Activated naive CD4-positive, alpha-beta T cell treated with anti-CD3 and anti-CD28 coated beads, Interleukin-2, amount 50 U/mL, for 24 hours (primary cell): ENCODE results near the gene DNAJB6.

Experiments used
- H3K27ac Mint-ChIP-seq: one replicate; pipeline ENCODE4 v1.8.0; 2021; ENCODE audit warnings: mild to moderate bottlenecking, mixed read lengths
- H3K27me3 Mint-ChIP-seq: one replicate; pipeline ENCODE4 v1.8.0; 2021; ENCODE audit warnings: mixed read lengths
- H3K36me3 Mint-ChIP-seq: one replicate; pipeline ENCODE4 v1.8.0; 2021; ENCODE audit warnings: mixed read lengths
- H3K4me1 Mint-ChIP-seq: one replicate; pipeline ENCODE4 v1.8.0; 2021; ENCODE audit warnings: mixed read lengths
- H3K4me3 Mint-ChIP-seq: one replicate; pipeline ENCODE4 v1.8.0; 2021; ENCODE audit warnings: mild to moderate bottlenecking, mixed read lengths
- H3K9me3 Mint-ChIP-seq: one replicate; pipeline ENCODE4 v1.8.0; 2021; ENCODE audit warnings: mixed read lengths

DNAJB6 gene

DNA sequence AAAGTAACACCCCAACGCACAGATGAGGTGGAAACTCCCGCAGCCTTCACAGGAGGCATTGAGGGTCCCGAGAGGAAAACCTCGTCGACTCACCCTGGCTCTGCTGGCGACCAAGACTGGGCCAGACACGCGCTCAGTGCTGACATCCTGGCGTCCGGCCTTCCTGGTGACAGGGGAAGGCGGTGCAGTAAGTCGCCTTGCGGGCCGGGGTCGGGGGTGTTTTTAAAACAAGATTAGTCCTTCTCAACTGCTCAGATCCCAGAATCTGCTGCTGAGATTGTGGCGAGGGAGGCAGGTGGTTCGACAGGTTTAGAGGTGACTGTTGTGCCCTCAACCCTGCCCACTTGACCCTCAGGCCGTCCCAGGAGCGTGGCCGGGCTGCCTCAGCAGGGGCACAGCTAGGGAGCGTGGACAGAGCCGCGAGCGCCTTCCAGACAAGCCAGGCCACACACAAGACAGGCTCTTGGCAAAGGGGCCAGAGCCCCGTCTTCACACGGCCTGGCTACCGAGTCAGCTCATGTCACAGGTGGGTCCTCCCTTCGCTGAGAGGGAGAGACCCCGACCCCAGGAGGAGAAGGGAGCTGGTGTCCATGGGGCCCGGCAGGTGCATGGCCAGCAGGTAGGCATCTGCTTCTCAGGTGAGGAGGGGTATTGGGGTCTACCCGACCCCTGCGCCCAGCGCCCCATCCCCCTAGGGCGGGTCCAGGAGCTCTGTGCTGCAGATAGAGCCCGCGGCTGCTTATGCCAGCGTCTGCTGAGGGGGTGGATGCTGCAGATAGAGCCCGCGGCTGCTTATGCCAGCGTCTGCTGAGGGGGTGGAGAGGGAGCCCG is 81.6 kb downstream of the DNAJB6 start:
- Mint-ChIP-seq H3K4me1 (no peaks in the 10 kb centered on the region), H3K27ac (no peak overlapping the region), H3K9me3 (no peaks in the 10 kb centered on the region), H3K4me3 (no peak overlapping the region), H3K36me3 (peaks cover 5% of the 10 kb centered on the region), H3K27me3 (no peaks in the 10 kb centered on the region)

DNA sequence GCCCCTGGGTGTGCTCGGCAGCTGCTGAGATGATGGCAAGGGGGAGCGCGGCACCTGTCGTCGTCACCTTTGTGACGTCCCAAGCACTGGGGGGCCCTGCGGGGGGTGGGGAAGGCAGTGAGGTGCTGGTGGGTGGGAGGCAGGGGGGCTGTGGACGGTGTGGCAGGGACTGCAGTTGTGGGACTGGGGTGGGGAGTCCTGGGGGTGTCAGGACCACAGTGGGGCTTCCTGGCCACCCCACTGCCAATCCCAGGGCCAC is 82.2 kb downstream of the DNAJB6 start:
- Mint-ChIP-seq H3K36me3 (peaks cover 5% of the 10 kb centered on the region), H3K4me1 (no peaks in the 10 kb centered on the region), H3K9me3 (no peaks in the 10 kb centered on the region), H3K27me3 (no peaks in the 10 kb centered on the region), H3K27ac (no peak overlapping the region), H3K4me3 (no peak overlapping the region)

DNA sequence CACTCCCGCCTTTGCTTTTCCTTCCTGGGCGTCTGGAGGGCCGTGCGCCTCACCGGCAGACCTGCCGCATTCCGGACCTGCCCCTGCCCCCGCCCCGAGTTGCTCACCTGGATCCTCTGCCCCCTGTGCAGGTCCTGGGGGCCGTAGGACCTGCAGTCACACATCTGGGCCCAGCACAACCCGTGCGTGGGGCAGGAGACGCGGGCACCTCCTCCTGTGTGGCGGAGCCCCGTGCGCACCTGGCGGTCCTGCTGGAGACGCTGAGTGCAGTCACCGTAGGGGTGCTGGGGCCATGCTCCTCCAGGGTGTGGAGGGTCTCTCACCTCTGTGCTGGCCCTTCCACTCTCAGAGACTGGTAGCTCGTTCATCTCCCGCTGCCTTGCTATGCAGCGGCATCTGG is 85.5 kb downstream of the DNAJB6 start:
- H3K36me3 Mint-ChIP-seq: no peaks in the 10 kb centered on the region
- H3K27me3 Mint-ChIP-seq: no peaks in the 10 kb centered on the region
- no peaks in the 10 kb centered on the region for H3K9me3 Mint-ChIP-seq
- no peak overlapping the region for H3K27ac Mint-ChIP-seq
- H3K4me1 Mint-ChIP-seq: no peaks in the 10 kb centered on the region
- no peak overlapping the region for H3K4me3 Mint-ChIP-seq

DNA sequence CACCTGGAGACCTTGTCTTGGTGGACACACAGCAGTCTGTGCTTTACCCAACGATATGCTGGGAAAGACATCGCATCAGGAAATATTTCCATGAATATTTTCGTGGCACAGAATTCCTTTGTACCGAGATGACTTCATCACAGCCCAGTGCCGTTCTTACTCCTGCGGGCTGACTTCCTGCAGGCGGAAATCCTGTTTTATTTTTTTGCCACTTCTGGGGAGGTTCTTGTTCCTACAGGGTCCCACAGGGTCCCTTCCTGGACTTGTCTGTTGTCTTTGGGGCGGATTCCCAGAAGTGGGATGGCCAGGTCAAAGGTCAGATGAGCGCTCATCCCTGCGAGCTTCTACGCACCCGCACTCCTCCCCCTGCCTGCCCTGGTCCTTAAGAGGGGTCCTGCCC is 86.5 kb downstream of the DNAJB6 start:
- no peaks in the 10 kb centered on the region for H3K9me3 Mint-ChIP-seq
- H3K4me1 Mint-ChIP-seq: no peaks in the 10 kb centered on the region
- H3K27ac Mint-ChIP-seq: no peak overlapping the region
- H3K36me3 Mint-ChIP-seq: no peaks in the 10 kb centered on the region
- no peak overlapping the region for H3K4me3 Mint-ChIP-seq
- no peaks in the 10 kb centered on the region for H3K27me3 Mint-ChIP-seq

DNA sequence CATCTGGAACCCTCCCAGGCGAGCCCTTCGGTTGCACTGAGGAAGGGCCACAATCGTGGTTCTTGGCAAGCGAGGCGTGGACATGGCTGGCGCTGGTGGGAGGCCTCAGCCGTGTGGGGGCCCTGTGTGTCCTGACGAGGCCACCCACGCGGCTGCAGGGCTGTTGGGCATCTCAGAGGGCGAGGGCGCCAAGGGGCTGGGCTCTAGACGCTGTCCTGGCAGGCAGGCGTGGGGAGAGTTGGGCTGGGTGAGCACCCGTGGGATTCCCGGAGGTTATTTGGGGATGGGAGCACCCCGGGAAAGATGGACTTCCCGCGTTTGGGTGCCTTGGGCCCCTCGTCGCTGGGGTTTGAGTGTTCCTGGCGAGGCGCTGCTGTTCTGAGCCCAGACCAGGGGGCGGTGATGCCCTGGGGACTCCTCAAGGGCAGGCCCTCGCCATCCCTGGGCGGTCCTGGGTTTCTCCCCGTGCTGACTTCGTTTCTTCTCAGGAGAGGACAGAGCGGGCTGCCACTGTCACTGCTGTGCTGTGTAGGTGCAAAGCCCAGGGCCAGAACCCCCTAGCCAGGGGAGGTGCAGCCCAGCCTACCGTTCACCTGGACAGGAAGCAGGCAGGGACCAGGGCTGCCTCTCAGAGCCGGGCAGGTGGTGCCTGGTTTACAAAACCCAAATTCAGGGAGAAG is 87.2 kb downstream of the DNAJB6 start:
- H3K27me3 Mint-ChIP-seq: no peaks in the 10 kb centered on the region
- no peaks in the 10 kb centered on the region for H3K36me3 Mint-ChIP-seq
- no peak overlapping the region for H3K27ac Mint-ChIP-seq
- H3K4me1 Mint-ChIP-seq: no peaks in the 10 kb centered on the region
- no peaks in the 10 kb centered on the region for H3K9me3 Mint-ChIP-seq
- no peak overlapping the region for H3K4me3 Mint-ChIP-seq

DNA sequence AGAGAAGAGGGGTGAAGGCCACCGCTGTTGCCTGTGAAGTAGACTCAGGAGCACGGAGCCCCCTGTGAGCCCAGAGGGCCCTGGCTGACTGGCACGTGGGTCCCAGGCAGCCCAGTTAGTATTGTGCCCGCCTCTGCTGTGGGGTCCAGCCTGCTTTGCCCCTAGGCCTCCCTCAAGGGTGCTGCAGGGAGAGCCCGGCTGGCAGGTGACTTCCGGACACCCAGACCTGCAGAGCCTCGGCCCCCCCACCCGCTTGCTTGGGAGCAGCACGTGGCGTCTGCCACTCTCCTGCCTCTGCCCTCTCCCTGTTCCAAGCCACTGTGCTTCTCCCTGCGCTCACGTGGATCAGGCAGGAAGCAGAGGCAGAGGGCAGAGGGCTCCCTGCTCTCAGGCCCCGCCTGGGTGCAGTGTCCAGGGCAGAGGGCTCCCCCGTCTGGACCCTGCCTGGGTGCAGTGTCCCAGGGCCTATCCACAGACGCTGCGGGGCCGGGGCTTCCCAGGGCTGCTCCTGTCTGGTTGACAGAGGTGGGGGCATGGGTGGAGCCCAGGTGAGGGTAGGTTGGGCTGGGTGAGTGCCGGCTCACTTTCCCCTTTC is 88.4 kb downstream of the DNAJB6 start:
- no peaks in the 10 kb centered on the region for H3K27me3 Mint-ChIP-seq
- H3K4me3 Mint-ChIP-seq: no peak overlapping the region
- no peak overlapping the region for H3K27ac Mint-ChIP-seq
- H3K9me3 Mint-ChIP-seq: no peaks in the 10 kb centered on the region
- no peaks in the 10 kb centered on the region for H3K4me1 Mint-ChIP-seq
- no peaks in the 10 kb centered on the region for H3K36me3 Mint-ChIP-seq

DNA sequence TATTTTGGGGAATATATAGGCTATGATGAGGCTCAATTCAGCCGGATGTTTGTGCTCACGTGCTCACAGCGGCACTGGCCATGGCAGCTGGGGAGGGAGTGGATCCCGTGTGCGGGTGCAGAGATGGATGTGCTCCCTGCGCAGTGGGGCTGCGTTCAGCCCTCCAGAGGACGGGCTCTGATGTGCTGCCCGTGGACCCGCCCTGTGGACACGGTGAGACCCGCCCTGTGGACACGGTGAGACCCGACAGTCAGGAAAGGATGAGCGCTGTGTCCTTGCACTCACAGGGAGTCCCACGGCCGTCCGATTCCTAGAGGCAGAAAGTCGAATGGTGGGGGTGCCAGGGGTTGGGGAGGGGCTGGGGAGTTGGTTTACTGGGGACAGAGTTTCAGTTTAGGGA is 89.0 kb downstream of the DNAJB6 start:
- no peak overlapping the region for H3K4me3 Mint-ChIP-seq

DNA sequence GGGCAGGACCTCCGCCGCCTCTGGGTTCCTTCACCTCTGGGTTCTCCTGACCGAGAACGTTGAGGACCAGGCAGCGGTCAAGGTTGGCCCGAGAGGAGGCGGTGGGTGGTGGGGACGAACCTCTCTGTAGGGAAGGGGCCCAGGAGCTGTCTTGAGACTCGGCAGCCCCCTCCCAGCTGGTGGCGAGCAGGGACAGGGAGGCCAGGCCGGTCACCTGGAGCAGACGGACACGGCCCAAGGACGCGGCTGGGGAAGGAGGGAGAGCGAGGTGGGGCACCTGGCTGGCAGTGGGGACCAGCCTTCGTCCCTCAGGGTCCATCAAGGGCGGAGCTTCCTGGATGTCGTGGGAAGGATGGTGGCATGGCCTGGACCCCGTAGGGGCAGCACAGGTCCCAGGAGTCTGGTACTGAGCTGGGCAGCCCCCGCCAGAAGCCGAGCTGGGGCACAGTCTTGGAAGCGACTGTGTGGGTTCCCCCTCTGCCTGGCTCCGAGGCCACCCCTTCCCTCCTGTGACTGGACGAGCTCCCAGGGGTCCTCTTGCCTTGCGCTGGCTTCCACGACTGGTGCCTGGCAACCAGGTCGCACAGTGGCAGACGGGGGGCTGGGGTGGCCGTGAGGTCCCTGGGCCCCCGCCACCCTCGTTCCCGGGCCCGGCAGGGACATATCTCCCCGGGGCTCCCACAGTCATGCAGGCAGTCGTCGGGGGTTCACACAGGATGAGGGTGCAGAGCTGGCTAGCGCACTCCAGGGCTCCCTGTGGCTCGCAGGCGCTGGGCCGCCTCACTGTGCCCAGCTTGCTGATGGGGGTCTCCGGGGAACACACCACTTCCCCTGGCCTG is 89.9 kb downstream of the DNAJB6 start:
- Mint-ChIP-seq H3K36me3 (no peaks in the 10 kb centered on the region), H3K4me1 (no peaks in the 10 kb centered on the region), H3K9me3 (no peaks in the 10 kb centered on the region), H3K27ac (no peak overlapping the region), H3K4me3 (no peak overlapping the region), H3K27me3 (no peaks in the 10 kb centered on the region)

More for the DNA sequence above, 89.0 kb downstream of the DNAJB6 start:
- no peaks in the 10 kb centered on the region for H3K27me3 Mint-ChIP-seq
- H3K27ac Mint-ChIP-seq: no peak overlapping the region
- H3K9me3 Mint-ChIP-seq: no peaks in the 10 kb centered on the region
- no peaks in the 10 kb centered on the region for H3K36me3 Mint-ChIP-seq
- no peaks in the 10 kb centered on the region for H3K4me1 Mint-ChIP-seq

DNA sequence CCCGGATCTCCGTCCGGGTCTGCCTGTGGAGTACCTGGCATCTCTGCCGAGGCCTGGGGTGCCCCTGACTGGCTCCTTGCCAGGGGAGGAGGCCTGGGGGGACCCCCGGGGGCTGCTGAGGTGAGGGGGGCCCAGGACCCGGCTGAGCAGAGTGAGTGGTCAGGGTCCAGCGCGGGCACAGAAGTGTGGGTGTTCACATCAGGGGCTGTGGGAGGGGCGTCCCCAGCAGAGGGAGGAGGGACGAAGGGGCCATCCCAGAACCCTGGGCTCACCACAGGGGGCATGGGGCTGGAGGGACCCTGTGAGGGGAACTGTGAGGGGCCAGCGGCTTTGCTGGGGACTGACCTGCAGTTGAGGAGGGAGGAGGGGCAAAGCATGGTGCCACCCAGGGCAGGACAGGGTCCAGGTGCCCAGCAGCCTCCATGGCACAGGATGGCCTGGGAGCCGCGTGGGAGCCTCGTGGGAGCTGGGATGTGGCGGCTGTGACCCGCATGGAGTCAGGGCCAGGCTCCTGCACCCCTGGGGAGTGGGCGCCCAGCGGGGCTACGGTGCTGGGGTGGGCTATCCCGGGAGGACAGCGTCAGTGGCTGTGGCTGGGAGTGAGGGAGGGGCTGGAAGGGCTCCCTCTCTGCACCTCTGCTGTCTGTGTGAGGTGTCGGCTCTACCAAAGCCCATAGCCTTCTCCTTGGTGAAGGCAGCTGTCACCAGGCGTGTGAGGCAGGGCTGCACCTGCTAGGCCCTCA is 91.2 kb downstream of the DNAJB6 start:
- H3K9me3 Mint-ChIP-seq: no peaks in the 10 kb centered on the region
- H3K27ac Mint-ChIP-seq: no peak overlapping the region
- H3K27me3 Mint-ChIP-seq: no peaks in the 10 kb centered on the region
- peaks cover 8% of the 10 kb centered on the region for H3K4me1 Mint-ChIP-seq
- H3K4me3 Mint-ChIP-seq: no peak overlapping the region
- no peaks in the 10 kb centered on the region for H3K36me3 Mint-ChIP-seq

DNA sequence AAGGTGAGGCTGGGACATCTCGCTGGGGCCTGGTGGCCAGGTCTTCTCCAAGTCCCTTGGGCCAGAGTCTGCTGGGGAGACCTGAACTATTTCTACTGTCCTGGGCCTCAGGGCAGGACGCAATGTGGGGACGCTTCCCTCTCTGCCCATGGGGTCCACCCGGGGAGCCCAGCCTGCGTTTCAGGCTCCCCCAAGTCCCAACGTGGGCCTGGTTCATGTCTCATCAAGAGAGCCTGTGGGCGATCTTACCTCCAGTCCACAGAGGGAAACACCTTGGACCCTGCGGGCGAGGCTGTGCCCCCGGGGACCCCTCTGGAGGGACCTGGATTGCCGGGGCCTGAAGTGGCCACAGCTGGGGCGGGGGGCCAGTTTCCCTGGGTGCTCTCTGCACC is 91.7 kb downstream of the DNAJB6 start:
- Mint-ChIP-seq H3K4me1 (peaks cover 14% of the 10 kb centered on the region), H3K27ac (no peak overlapping the region), H3K4me3 (no peak overlapping the region), H3K27me3 (no peaks in the 10 kb centered on the region), H3K36me3 (no peaks in the 10 kb centered on the region), H3K9me3 (no peaks in the 10 kb centered on the region)

DNA sequence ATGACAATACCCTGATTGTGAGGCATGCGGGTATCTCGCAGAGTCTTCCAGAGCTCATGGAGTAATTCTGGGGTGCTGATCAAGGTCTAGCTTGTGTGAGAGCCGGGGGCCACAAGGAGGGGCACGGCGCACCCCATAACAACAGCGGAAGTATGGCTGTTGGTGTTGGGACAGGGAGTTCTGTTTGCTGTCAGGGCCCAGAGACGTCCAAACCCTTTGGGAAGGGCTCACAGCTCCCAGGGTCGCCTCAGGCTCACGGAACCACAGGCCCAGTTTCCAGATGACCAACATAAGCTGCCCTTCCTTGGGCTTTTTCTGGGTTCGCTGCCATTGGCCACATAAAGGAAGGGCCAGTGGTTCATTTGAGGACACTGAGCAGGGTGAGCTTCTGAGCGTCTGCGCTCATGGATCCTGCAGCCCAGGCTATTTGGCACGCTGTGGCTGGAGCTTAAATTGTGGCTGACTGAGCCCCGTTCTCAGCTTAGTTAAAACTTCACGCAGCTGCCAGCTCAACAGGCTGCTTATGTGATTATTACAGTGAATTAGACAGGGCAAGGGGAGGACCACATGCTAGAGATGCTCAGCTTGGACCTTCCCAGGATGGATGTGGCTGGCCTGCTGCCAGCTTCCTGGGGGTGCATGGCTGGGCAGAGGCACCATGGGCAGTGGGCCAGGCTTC is 92.3 kb downstream of the DNAJB6 start:
- Mint-ChIP-seq H3K4me1 (peaks cover 17% of the 10 kb centered on the region), H3K9me3 (no peaks in the 10 kb centered on the region), H3K4me3 (no peak overlapping the region), H3K27ac (no peak overlapping the region), H3K36me3 (no peaks in the 10 kb centered on the region), H3K27me3 (no peaks in the 10 kb centered on the region)

DNA sequence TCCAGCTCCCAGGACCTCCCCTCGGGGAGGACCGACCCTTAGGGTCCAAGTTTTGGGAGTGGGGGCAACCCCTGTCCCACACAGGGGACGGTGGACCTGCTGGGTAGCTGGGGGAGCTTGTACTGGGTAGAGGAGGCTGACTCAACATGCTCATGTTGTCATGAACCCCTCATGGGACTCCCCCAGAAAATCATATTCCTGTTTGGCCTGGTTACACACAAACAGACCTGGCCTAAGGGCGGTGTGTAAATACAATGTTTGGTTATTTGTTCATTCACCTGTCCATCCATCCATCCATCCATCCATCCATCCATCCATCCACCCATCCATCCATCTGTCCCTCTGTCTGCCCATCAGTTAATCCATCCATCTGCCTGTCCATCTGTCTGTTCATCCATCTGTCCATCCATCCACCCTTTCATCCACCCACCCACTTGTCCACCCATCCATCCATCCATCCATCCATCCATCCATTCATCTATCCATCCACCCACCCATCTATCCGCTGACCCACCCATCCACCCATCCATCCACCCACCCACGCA is 92.9 kb downstream of the DNAJB6 start:
- Mint-ChIP-seq H3K27me3 (no peaks in the 10 kb centered on the region), H3K27ac (no peak overlapping the region), H3K4me3 (no peak overlapping the region), H3K9me3 (no peaks in the 10 kb centered on the region), H3K4me1 (peaks cover 17% of the 10 kb centered on the region), H3K36me3 (no peaks in the 10 kb centered on the region)

DNA sequence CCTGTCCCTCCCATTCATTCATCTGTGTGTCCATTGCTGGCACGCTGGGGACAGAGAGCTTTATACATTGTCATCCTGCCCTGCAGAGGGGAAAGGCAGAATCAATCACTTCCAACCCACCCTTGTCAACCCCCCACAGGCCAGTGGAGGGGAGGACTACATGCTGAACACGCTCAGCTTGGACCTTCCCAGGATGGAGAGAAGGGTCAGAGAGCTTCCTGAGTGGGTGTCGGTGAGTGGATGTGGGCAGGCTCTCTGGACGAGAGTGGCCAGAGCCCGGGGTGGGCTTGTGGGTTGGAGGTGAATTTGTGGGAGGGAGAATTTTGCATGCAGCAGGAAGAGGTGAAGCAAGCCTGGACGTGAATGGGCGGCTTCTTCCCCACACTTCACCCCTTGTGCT is 93.9 kb downstream of the DNAJB6 start:
- Mint-ChIP-seq H3K27ac (no peak overlapping the region), H3K4me1 (peaks cover 17% of the 10 kb centered on the region), H3K4me3 (no peak overlapping the region), H3K9me3 (no peaks in the 10 kb centered on the region), H3K27me3 (no peaks in the 10 kb centered on the region), H3K36me3 (no peaks in the 10 kb centered on the region)

DNA sequence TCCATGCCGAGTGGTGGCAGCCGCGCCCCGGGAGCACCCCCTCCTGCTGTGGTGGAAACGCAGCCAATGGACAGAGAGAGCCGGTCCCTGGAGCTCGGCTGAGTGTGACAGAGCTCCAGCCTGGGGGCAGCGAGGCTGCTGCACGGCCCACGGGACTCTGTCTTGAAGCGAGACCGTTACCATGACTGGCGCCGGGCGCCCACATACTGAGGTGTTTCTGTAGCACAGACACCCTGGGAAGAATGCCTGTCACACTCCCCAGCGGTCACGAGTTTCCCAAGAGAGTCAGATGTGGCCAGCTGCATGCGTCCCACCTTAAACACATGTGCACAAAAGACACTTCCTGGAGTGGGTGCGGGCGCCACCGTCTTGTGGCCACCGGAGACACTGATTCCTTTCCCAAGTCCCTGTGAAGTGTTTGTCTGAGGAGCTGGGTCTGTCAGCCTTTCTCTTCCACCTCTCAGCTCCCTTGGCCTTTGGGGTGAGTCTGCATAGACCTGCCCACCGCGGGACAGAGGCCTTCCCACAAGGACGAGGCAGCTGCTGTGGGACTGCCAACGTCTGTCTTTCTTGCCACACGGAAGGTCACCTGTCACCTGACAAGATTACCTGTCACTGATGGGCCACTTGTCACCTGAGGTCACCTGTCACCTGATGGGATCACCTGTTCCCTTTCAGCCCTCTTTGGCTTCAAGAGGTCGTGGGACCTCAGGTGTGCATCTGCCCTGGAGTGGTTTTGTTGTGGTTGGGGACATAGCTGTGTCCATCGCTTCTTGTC is 94.6 kb downstream of the DNAJB6 start:
- Mint-ChIP-seq H3K4me1 (peaks cover 17% of the 10 kb centered on the region), H3K4me3 (no peak overlapping the region), H3K27ac (no peak overlapping the region), H3K9me3 (no peaks in the 10 kb centered on the region), H3K27me3 (no peaks in the 10 kb centered on the region), H3K36me3 (no peaks in the 10 kb centered on the region)
